ENCODE measurements around the gene CMAS. TPM values are rescaled to one million over a fixed set of nuclear protein-coding genes. Genes with fewer than 3 reads are reported as not detected.
A peak's percentile ranks its signal among the peaks of the same experiment; 100 is the strongest.
"Not testable (repeated sequence)": the region's sequence is repeated elsewhere in the genome, so short reads cannot be mapped to it uniquely, and the experiment has no call there.

The CMAS gene
- total RNA-seq (2014; rRNA removed; shearing (Covaris generic)): 19.6 and 23.6 TPM in 2 replicates

GRCh38 chr12:22046090-22046967 is at the start of gene CMAS:
Gene CMAS, plus strand, starts transcription at chr12:22046218. Its CDS starts 86 bp downstream, at chr12:22046304.
- in situ Hi-C loops (cut with HindIII; ENCODE audit: low sequenced_read_pairs): no loop called here
- DNase-seq (ENCODE audit: low spot score): peak; percentile 80

GRCh38 chr12:21998295-21998694 is 47.7 kb upstream of the CMAS start:
- DNase-seq (ENCODE audit: low spot score): no peak
- in situ Hi-C loops (cut with HindIII; ENCODE audit: low sequenced_read_pairs): no loop called here

- DNase-seq (ENCODE audit: low spot score): no peak
These were observed 47.2 kb upstream of the CMAS start for GRCh38 chr12:21998782-21999181.

GRCh38 chr12:22002430-22002829 is 43.6 kb upstream of the CMAS start:
- in situ Hi-C loops (cut with HindIII; ENCODE audit: low sequenced_read_pairs): no loop called here
- DNase-seq (ENCODE audit: low spot score): no peak

More at GRCh38 chr12:21998782-21999181, 47.2 kb upstream of the CMAS start:
- in situ Hi-C loops (cut with HindIII; ENCODE audit: low sequenced_read_pairs): no loop called here

- DNase-seq (ENCODE audit: low spot score); in situ Hi-C loops (cut with HindIII; ENCODE audit: low sequenced_read_pairs): not testable (repeated sequence)
These were observed 38.2 kb upstream of the CMAS start for GRCh38 chr12:22007794-22008193.

GRCh38 chr12:22008196-22008595 is 37.8 kb upstream of the CMAS start:
- no peak for DNase-seq (ENCODE audit: low spot score)
- in situ Hi-C loops (cut with HindIII; ENCODE audit: low sequenced_read_pairs): no loop called here

GRCh38 chr12:22014041-22014782 is 31.8 kb upstream of the CMAS start:
- in situ Hi-C loops (cut with HindIII; ENCODE audit: low sequenced_read_pairs): no loop called here
- no peak for DNase-seq (ENCODE audit: low spot score)

- no peak for DNase-seq (ENCODE audit: low spot score)
- in situ Hi-C loops (cut with HindIII; ENCODE audit: low sequenced_read_pairs): no loop called here
These were observed 31.3 kb upstream of the CMAS start for GRCh38 chr12:22014783-22015144.

- in situ Hi-C loops (cut with HindIII; ENCODE audit: low sequenced_read_pairs): no loop called here
- DNase-seq (ENCODE audit: low spot score): no peak
These were observed 29.0 kb upstream of the CMAS start for GRCh38 chr12:22016982-22017381.

- no peak for DNase-seq (ENCODE audit: low spot score)
- in situ Hi-C loops (cut with HindIII; ENCODE audit: low sequenced_read_pairs): no loop called here
These were observed 27.2 kb upstream of the CMAS start for GRCh38 chr12:22018860-22019259.

- in situ Hi-C loops (cut with HindIII; ENCODE audit: low sequenced_read_pairs): not testable (repeated sequence)
These were observed 22.5 kb upstream of the CMAS start for GRCh38 chr12:22023489-22023888.

GRCh38 chr12:22029491-22029890 is 16.5 kb upstream of the CMAS start:
- no peak for DNase-seq (ENCODE audit: low spot score)
- in situ Hi-C loops (cut with HindIII; ENCODE audit: low sequenced_read_pairs): no loop called here

More at GRCh38 chr12:22023489-22023888, 22.5 kb upstream of the CMAS start:
- not testable (repeated sequence) for DNase-seq (ENCODE audit: low spot score)

GRCh38 chr12:22029991-22030390 is 16.0 kb upstream of the CMAS start:
- no peak for DNase-seq (ENCODE audit: low spot score)
- in situ Hi-C loops (cut with HindIII; ENCODE audit: low sequenced_read_pairs): no loop called here

GRCh38 chr12:22032732-22033131 is 13.3 kb upstream of the CMAS start:
- no peak for DNase-seq (ENCODE audit: low spot score)
- in situ Hi-C loops (cut with HindIII; ENCODE audit: low sequenced_read_pairs): no loop called here

GRCh38 chr12:22034709-22035506 is 11.1 kb upstream of the CMAS start:
- in situ Hi-C loops (cut with HindIII; ENCODE audit: low sequenced_read_pairs): no loop called here

GRCh38 chr12:22037947-22038346 is 8.1 kb upstream of the CMAS start:
- no peak for DNase-seq (ENCODE audit: low spot score)
- in situ Hi-C loops (cut with HindIII; ENCODE audit: low sequenced_read_pairs): no loop called here

More at GRCh38 chr12:22034709-22035506, 11.1 kb upstream of the CMAS start:
- DNase-seq (ENCODE audit: low spot score): no peak

- in situ Hi-C loops (cut with HindIII; ENCODE audit: low sequenced_read_pairs): no loop called here
- DNase-seq (ENCODE audit: low spot score): peak; percentile 10
These were observed 7.3 kb upstream of the CMAS start for GRCh38 chr12:22038734-22039133.

GRCh38 chr12:22039361-22039760 is 6.7 kb upstream of the CMAS start:
- in situ Hi-C loops (cut with HindIII; ENCODE audit: low sequenced_read_pairs): no loop called here
- DNase-seq (ENCODE audit: low spot score): peak; percentile 80

GRCh38 chr12:22042976-22043669 is 2.9 kb upstream of the CMAS start:
- no peak for DNase-seq (ENCODE audit: low spot score)
- in situ Hi-C loops (cut with HindIII; ENCODE audit: low sequenced_read_pairs): no loop called here
